Neural progenitor cell (in vitro differentiated cells): ENCODE data around the gene RAB31. TPM values are rescaled to one million over a fixed set of nuclear protein-coding genes. Genes with fewer than 3 reads are reported as not detected.

Experiments
- DNase-seq: peaks from one replicate; pipeline ENCODE4 v3.0.0-alpha.2; 2016; ENCODE audit warnings: low spot score
- H2AFZ ChIP-seq: fragments of 200-600 bp; sonication (generic); replicated peaks from 2 replicates; pipeline ENCODE4 v1.6.1; 2016; ENCODE audit warnings: antibody characterized with exemption
- H3F3A ChIP-seq: fragments of 200-600 bp; sonication (generic); 2 replicates; pipeline ENCODE4 v1.6.1; 2016; ENCODE audit warnings: antibody characterized with exemption, low read depth
- H3K27ac ChIP-seq: fragments of 200-600 bp; sonication (generic); 2 replicates; pipeline ENCODE4 v1.5.1; 2016; ENCODE audit warnings: mild to moderate bottlenecking
- H3K27me3 ChIP-seq: fragments of 200-600 bp; sonication (generic); 2 replicates; pipeline ENCODE4 v1.6.1; 2016; ENCODE audit warnings: mild to moderate bottlenecking, moderate library complexity
- H3K36me3 ChIP-seq: fragments of 200-600 bp; sonication (generic); 2 replicates; pipeline ENCODE4 v1.5.1; 2016
- H3K4me1 ChIP-seq: fragments of 200-600 bp; sonication (generic); 2 replicates; pipeline ENCODE4 v1.6.1; 2016; ENCODE audit warnings: mixed run types
- H3K4me2 ChIP-seq: fragments of 200-600 bp; sonication (generic); 2 replicates; pipeline ENCODE4 v1.6.1; 2016
- H3K4me3 ChIP-seq: fragments of 200-600 bp; sonication (generic); 2 replicates; pipeline ENCODE4 v1.5.1; 2016
- H3K79me2 ChIP-seq: fragments of 200-600 bp; sonication (generic); 2 replicates; pipeline ENCODE4 v1.6.1; 2016; ENCODE audit warnings: low read depth
- H3K9ac ChIP-seq: fragments of 200-600 bp; sonication (generic); 2 replicates; pipeline ENCODE4 v1.6.1; 2016
- H3K9me3 ChIP-seq: fragments of 200-600 bp; sonication (generic); 2 replicates; pipeline ENCODE4 v1.5.1; 2016; ENCODE audit warnings: low read depth
- H4K20me1 ChIP-seq: fragments of 200-600 bp; sonication (generic); 2 replicates; pipeline ENCODE4 v1.6.1; 2016; ENCODE audit warnings: low read depth
- H3K27ac Mint-ChIP-seq: 3 replicates; pipeline ENCODE4 v1.8.0; 2021; ENCODE audit warnings: mixed read lengths
- H3K27me3 Mint-ChIP-seq: 2 replicates; pipeline ENCODE4 v1.8.0; 2022; ENCODE audit warnings: low read depth, mild to moderate bottlenecking, inconsistent platforms, moderate library complexity, mixed read lengths; ENCODE audit not compliant: insufficient read depth
- H3K36me3 Mint-ChIP-seq: 3 replicates; pipeline ENCODE4 v1.8.0; 2021; ENCODE audit warnings: mixed read lengths
- H3K4me1 Mint-ChIP-seq: 3 replicates; pipeline ENCODE4 v1.8.0; 2021; ENCODE audit warnings: mixed read lengths
- H3K4me3 Mint-ChIP-seq: 3 replicates; pipeline ENCODE4 v1.8.0; 2021; ENCODE audit warnings: mild to moderate bottlenecking, moderate library complexity, mixed read lengths
- H3K9me3 Mint-ChIP-seq: 3 replicates; pipeline ENCODE4 v1.8.0; 2020; ENCODE audit warnings: mixed read lengths
- EZH2 ChIP-seq: fragments of 200-600 bp; sonication (generic); IDR thresholded peaks from 2 replicates; pipeline ENCODE4 v1.6.1; 2017; ENCODE audit warnings: antibody characterized with exemption, mild to moderate bottlenecking, moderate library complexity
- EZH2phosphoT487 ChIP-seq: fragments of 200-600 bp; sonication (generic); IDR thresholded peaks from 2 replicates; pipeline ENCODE4 v1.6.1; 2017; ENCODE audit warnings: antibody characterized with exemption
- total RNA-seq: library from RNA; depleted of rRNA; stranded (reverse); fragments of >200 nt; gene quantifications from 2 replicates; pipeline ENCODE4 v1.2.3, GENCODE V29; 2015; ENCODE audit warnings: low replicate concordance
- TF ChIP-seq, protein P1 (sequence below): fragments of 200-600 bp; sonication (generic); IDR thresholded peaks from 2 replicates; pipeline ENCODE4 v1.5.1; 2017; ENCODE audit warnings: antibody characterized with exemption, mild to moderate bottlenecking

Gene RAB31
- total RNA-seq, 1 donor from 2014 or later, result 5.0 TPM

DNA sequence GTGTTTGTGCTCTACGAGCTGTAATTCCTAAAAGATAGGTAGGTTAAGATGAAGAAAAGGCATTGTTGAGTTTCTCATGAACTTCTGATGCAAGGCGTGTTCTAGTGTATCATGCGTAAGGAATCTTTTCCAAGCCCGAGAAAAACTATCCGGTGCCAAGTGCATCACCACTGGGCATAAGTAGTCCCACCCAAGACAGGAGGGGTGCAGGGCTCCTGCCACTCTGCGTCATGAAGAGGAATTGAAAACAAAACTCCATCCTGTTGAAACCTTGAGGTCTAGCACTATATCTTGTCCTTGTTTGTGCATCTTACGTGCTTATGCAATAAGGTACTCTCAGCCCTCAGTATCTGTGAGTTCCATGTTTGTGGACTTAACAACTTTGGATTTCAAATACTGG is 45.7 kb downstream of the RAB31 start:
- Mint-ChIP-seq H3K4me3 (no peak overlapping the region), H3K27me3 (peaks cover 4% of the 10 kb centered on the region), H3K4me1 (peaks cover 25% of the 10 kb centered on the region), H3K9me3 (peaks cover 2% of the 10 kb centered on the region), H3K36me3 (peaks cover 2% of the 10 kb centered on the region), H3K27ac (no peak overlapping the region)
- Histone ChIP-seq H3K9ac (no peak overlapping the region), H3K27me3 (no peaks in the 10 kb centered on the region), H3K27ac (no peak overlapping the region), H3K4me3 (no peak overlapping the region), H3K36me3 (no peaks in the 10 kb centered on the region), H2AFZ (no peak overlapping the region), H3F3A (no peaks in the 10 kb centered on the region), H3K9me3 (no peaks in the 10 kb centered on the region), H3K79me2 (no peaks in the 10 kb centered on the region), H4K20me1 (no peaks in the 10 kb centered on the region), H3K4me1 (peaks cover 3% of the 10 kb centered on the region), H3K4me2 (no peak overlapping the region)
- TF ChIP-seq EZH2, result no peak
- no peak for TF ChIP-seq EZH2phosphoT487
- TF ChIP-seq, protein P1, sequence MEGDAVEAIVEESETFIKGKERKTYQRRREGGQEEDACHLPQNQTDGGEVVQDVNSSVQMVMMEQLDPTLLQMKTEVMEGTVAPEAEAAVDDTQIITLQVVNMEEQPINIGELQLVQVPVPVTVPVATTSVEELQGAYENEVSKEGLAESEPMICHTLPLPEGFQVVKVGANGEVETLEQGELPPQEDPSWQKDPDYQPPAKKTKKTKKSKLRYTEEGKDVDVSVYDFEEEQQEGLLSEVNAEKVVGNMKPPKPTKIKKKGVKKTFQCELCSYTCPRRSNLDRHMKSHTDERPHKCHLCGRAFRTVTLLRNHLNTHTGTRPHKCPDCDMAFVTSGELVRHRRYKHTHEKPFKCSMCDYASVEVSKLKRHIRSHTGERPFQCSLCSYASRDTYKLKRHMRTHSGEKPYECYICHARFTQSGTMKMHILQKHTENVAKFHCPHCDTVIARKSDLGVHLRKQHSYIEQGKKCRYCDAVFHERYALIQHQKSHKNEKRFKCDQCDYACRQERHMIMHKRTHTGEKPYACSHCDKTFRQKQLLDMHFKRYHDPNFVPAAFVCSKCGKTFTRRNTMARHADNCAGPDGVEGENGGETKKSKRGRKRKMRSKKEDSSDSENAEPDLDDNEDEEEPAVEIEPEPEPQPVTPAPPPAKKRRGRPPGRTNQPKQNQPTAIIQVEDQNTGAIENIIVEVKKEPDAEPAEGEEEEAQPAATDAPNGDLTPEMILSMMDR, result no peak
- no peak for DNase-seq

DNA sequence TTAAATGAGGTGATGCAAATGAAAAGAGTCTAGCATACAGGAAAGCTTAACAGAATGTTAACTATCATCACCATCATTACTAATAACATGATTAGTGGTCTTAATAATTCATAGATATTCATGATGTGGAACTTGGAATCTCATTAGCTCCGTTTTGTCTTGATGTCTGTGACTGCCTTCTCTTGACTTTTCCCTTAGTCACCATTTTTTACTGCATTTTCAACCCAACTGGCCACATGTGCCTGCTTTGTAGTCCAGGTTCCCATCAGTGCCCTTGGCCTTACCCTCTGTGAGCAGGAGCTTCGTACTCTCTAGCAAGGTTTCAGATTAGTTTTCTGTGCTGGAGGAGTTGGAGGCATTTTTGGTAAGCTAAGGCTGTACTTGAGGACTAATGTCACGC is 47.0 kb downstream of the RAB31 start:
- H3K4me1 Mint-ChIP-seq, result peaks cover 21% of the 10 kb centered on the region
- no peak for DNase-seq
- no peak overlapping the region for H3K27ac ChIP-seq
- TF ChIP-seq, protein P1, result no peak
- H3K27me3 ChIP-seq, result no peaks in the 10 kb centered on the region
- no peaks in the 10 kb centered on the region for H4K20me1 ChIP-seq
- H3F3A ChIP-seq, result no peaks in the 10 kb centered on the region
- no peak overlapping the region for H3K27ac Mint-ChIP-seq
- no peaks in the 10 kb centered on the region for H3K9me3 ChIP-seq
- no peak overlapping the region for H3K4me2 ChIP-seq
- no peak overlapping the region for H3K4me3 Mint-ChIP-seq
- H3K36me3 ChIP-seq, result no peaks in the 10 kb centered on the region
- H2AFZ ChIP-seq, result no peak overlapping the region
- H3K4me1 ChIP-seq, result peaks cover 3% of the 10 kb centered on the region
- peaks cover 2% of the 10 kb centered on the region for H3K36me3 Mint-ChIP-seq
- H3K27me3 Mint-ChIP-seq, result peaks cover 4% of the 10 kb centered on the region
- H3K9ac ChIP-seq, result no peak overlapping the region
- no peaks in the 10 kb centered on the region for H3K79me2 ChIP-seq
- H3K9me3 Mint-ChIP-seq, result peaks cover 3% of the 10 kb centered on the region
- no peak overlapping the region for H3K4me3 ChIP-seq

GRCh38 chr18:9755615-9756014 is 47.5 kb downstream of the RAB31 start:
- H3K27me3 Mint-ChIP-seq, result peaks cover 2% of the 10 kb centered on the region
- no peaks in the 10 kb centered on the region for H4K20me1 ChIP-seq
- DNase-seq, result no peak
- H3K27me3 ChIP-seq, result no peaks in the 10 kb centered on the region
- no peaks in the 10 kb centered on the region for H3K9me3 ChIP-seq
- H3K4me2 ChIP-seq, result no peak overlapping the region
- no peak overlapping the region for H3K27ac ChIP-seq
- peaks cover 3% of the 10 kb centered on the region for H3K4me1 ChIP-seq
- H3K4me3 Mint-ChIP-seq, result no peak overlapping the region
- no peaks in the 10 kb centered on the region for H3K79me2 ChIP-seq
- no peaks in the 10 kb centered on the region for H3F3A ChIP-seq
- TF ChIP-seq, protein P1, result no peak
- TF ChIP-seq EZH2 (no peak), EZH2phosphoT487 (no peak)
- H3K9ac ChIP-seq, result no peak overlapping the region
- no peaks in the 10 kb centered on the region for H3K36me3 Mint-ChIP-seq
- H3K4me1 Mint-ChIP-seq, result peaks cover 20% of the 10 kb centered on the region
- no peak overlapping the region for H3K4me3 ChIP-seq
- H3K27ac Mint-ChIP-seq, result no peak overlapping the region
- no peak overlapping the region for H2AFZ ChIP-seq
- peaks cover 3% of the 10 kb centered on the region for H3K9me3 Mint-ChIP-seq
- H3K36me3 ChIP-seq, result no peaks in the 10 kb centered on the region
